Measurements from ENCODE around the gene ANO7. TPM values are rescaled to one million over a fixed set of nuclear protein-coding genes. Genes with fewer than 3 reads are reported as not detected.

The ANO7 gene
- total RNA-seq, 1 donor from 2014 or later, result 1.3 TPM

DNA sequence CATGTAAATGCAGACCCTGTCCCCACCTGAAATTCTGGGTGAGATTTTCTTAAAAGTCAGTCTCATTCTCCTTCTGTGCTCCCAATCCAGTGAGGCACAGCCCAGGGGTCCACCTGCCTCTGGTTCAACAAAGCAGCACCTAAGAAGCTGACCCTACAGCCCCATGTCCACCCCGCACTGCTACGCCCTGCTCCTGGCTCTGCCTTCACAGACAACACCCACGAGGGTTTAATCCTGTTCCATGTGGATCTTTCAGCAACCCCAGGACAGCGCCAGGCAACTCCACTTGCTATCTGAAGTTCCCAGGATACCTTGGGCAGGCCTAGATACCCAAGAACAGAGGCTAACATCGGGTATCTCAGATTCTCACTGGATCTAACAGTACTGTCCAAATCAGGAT, 82.1 kb downstream of the ANO7 start:
- DNase-seq (ENCODE audit: low spot score) (no peak), ATAC-seq (no peak)

- peak; percentile 83 for ATAC-seq
Measured at GRCh38 chr2:241271706-241272302, 83.3 kb downstream of the ANO7 start.

GRCh38 chr2:241272303-241273209, 84.1 kb downstream of the ANO7 start:
- peak; percentile 78 for DNase-seq (ENCODE audit: low spot score)
- ATAC-seq, result peak; percentile 72

More at GRCh38 chr2:241271706-241272302, 83.3 kb downstream of the ANO7 start:
- peak; percentile 92 for DNase-seq (ENCODE audit: low spot score)

GRCh38 chr2:241273210-241274020, 84.9 kb downstream of the ANO7 start:
- DNase-seq (ENCODE audit: low spot score), result no peak
- ATAC-seq, result peak; percentile 22

- no peak for DNase-seq (ENCODE audit: low spot score)
Measured at GRCh38 chr2:241274127-241274526, 85.7 kb downstream of the ANO7 start.

More at GRCh38 chr2:241274127-241274526, 85.7 kb downstream of the ANO7 start:
- ATAC-seq, result no peak

Other genes starting within 250 kb of the ANO7 start
- gene SNED1, start 190.1 kb upstream of the ANO7 start, total RNA-seq, result 34.9 TPM
- gene MTERF4, start 86.4 kb upstream of the ANO7 start, total RNA-seq, result 15.4 TPM
- gene PASK, start 39.2 kb upstream of the ANO7 start, total RNA-seq, result 5.0 TPM
- gene PPP1R7, start 38.2 kb upstream of the ANO7 start, total RNA-seq, result 25.6 TPM
- gene HDLBP, start 127.0 kb downstream of the ANO7 start, total RNA-seq, result 490 TPM
- gene SEPTIN2, start 127.2 kb downstream of the ANO7 start, total RNA-seq, result 74.5 TPM
- 27.6 TPM for gene FARP2, start 167.6 kb downstream of the ANO7 start, total RNA-seq

Data from left lobe of liver (tissue), 2 donors.